Activated CD4-positive, alpha-beta T cell treated with anti-CD3 and anti-CD28 coated beads, Interleukin-2, amount 50 U/mL, for 48 hours (primary cell): ENCODE results near the gene SLC10A2.

Experiments
- DNase-seq, 2 experiments: peaks; one replicate each; pipeline ENCODE4 v3.0.0-alpha.2; 2020

SLC10A2 gene

DNA sequence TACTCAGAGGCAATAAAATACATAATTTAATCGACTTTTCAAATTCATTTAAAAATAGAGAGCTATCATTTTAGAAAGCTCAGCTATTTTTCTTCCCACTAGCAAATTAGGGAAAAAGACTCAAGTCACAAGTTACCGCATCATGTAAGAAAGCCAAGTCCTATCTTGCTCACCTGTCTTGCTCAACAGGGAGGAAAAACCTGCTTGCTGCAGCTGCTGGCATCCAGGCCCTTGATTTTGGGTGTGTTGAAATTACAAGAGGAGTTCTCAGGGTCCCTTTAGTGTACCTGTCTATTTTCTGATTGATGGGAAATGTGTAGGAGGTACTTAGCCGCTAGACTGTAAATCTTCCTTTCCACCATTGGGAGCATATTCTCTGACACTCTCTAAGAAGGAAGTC lies 22.2 kb downstream of the SLC10A2 start:
- no peak for DNase-seq

DNA sequence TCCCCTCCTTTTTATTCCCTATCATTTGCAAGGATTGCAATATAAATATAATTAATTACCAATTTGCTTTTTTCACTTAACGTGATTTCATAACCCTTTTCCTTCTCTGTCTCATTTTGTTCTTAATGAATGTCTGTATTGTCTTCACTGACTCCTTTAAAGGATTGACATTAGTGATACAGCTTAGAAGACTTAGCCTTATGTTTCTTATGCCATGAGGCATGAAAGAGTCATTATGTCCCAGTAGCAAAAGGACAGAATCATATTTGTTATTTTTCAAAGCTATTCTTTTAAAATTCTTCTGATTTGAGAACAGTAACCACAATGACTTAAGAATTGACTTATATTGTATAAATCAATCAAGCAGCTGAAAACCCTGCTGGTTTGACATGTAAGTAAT lies 26.2 kb downstream of the SLC10A2 start:
- DNase-seq = no peak

DNA sequence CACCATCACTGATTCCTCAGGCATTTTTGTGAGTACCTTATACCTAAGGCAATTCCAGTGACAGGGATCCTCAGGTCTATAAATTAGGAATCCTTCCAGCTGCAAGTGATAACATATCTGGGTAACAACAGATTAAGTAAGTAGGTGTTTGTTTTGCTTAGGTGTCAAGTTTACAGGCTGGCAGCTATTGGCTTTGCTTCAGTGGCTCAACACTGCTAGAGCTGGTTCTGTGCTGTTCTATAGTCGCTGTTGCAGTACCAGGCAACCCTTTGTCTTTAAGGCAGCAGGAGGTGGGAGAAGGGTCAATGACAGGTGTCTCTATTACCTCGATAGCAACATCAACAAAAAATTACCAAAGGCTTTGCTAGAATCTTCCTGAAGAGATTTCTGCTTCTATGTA lies 27.0 kb downstream of the SLC10A2 start:
- DNase-seq = no peak

DNA sequence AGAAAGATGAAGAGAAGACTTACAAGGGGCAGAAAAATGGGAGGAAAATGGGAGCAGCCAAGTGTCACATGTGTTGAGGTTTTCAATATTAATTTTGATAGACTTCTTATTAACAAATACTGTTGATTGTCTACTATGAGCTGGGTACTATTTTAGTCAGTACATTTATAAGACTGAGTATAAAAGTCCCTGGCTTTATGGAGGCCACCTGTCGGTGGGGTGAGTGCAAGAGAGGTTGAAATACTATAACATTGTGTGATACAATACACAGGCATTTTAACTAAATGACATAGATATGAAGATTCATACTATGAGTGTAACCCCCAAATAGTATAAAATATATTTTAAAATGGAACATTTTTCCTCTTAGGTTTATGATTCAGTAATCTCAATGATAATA lies 29.9 kb downstream of the SLC10A2 start:
- no peak for DNase-seq

DNA sequence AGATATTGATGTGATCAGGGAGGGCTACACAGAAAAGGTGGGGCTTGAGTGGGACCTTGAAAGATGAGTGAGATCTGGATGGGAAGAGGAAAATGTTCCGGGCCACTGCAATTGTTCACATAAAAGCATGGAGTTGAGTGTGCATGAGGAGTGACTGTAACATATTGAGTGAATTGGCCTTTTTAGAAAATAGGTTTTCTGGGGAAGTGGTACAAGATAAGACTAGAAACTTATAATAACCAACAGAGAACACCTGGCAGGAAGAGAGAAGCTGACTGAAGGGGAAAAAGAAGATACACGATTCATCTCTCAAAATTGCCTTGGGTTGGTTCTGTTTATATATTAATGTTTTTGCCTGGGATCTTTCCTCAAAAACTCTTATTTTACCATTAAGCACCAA lies 32.2 kb downstream of the SLC10A2 start:
- no peak for DNase-seq

DNA sequence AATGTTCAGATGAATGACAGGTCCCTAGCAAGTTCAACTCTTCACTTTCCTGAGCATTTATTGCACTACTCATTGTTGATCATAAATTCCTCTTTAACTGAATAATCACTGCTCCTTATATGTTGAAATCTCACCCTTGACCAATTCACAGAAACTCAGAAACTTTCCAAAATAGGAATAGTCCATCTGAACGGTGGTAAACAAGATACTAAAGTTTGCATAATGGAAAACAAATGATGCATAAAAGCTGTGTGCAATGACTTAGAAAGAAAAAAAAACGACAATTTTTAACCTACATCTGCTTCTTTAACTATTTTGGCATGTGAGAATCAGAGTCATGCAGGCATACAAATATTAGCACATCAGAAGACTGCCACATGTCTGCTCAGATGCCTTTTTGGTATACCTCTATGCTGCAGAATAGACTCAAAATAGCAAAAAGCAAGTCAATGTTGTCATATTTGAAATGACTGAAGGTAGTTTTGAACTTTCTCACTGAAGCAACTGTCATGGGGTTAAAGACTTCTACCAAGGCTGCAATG lies 34.8 kb downstream of the SLC10A2 start:
- DNase-seq = no peak

DNA sequence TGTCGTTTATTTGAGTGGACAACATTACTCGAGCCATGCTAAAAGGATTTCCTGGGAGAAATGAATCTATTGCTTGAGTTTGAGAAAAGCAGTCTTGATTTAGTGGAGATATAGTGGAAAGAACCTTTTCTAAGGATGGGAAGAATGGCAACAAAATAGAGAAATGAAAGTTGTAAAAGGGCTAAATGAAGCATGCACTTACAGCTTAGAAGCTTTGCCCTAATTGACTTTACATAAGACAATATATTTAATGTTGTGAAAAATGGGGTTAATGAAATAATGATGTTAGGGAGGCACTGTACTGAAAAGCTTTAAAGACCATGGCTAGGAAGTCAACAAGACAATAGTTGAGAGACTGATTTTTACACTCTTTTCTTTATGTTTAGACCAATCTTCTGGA lies 35.4 kb downstream of the SLC10A2 start:
- no peak for DNase-seq

DNA sequence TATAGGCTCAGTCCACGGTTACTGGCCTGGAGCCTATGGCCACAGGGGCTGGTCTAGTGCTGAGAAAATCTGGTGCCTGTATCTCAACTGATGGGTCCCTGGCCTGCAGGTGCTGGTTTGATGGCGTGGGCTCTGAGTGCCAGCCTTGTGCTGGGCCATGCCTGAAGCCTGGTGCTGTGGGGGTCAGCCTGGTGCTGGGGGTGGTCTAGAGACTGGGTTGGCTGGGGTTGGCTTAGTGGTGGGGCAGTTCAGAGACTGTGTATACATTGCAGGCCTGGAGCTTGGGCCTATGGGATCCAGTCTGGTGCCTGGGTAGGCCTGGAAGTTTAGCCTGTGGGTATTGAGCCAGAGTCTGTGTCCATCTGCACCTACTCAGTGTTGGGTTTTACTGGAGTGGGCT lies 36.4 kb downstream of the SLC10A2 start:
- DNase-seq = no peak

DNA sequence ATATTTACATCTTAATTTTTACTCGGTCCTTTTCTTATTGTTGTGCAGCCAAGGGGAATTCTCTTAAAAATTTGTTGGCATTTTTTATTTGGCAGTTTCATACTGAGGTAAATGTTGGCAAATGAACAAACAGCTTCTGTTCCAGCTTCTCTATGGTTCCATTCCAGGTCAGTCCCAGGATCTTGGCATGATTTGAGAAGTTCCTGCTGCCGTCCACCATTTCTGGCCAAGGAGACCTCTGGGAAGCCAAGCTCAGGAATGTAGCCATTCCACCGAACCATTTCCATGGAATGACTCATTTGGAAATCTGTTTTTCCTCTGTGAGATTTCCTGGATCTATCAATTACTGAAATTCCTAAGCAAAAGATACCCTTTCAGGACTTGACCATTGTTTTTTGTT lies 43.9 kb downstream of the SLC10A2 start:
- no peak for DNase-seq

DNA sequence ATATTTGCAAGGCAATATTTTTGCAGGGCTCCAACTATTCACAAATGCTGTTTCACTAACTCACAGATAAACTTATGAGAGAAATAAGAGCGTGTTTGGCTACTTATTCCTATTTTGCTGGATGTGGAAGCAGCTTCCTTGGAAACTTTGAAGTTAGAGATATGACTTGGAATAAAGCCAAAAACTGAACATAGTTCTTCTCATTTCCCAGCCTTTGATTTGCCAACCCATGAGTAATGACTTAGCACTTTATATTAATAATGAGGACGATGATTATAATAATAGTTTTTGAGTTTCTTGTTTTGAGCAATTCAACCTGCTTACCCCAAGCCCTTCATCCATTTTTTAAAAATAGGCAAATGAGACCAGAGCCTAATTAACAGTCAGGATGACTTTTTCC lies 47.7 kb downstream of the SLC10A2 start:
- no peak for DNase-seq

DNA sequence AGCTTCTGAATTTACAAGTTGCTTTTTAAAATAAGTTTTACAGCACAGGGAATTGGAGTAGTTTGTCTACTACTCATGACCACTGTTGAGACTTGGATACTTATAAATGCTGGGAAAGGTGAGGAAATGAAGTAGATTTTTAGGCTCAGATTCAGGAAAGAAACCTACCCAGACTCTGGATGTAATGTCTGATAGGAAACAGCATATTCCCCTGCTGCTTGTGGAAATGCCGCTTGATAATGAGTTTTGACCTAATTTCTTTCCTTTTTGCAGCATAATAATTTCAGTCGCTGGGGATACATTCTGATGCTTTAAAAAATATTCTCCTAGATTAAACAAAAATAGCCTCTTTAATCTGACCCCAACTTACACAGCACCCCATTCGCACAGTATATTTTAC lies 53.6 kb downstream of the SLC10A2 start:
- DNase-seq = no peak

DNA sequence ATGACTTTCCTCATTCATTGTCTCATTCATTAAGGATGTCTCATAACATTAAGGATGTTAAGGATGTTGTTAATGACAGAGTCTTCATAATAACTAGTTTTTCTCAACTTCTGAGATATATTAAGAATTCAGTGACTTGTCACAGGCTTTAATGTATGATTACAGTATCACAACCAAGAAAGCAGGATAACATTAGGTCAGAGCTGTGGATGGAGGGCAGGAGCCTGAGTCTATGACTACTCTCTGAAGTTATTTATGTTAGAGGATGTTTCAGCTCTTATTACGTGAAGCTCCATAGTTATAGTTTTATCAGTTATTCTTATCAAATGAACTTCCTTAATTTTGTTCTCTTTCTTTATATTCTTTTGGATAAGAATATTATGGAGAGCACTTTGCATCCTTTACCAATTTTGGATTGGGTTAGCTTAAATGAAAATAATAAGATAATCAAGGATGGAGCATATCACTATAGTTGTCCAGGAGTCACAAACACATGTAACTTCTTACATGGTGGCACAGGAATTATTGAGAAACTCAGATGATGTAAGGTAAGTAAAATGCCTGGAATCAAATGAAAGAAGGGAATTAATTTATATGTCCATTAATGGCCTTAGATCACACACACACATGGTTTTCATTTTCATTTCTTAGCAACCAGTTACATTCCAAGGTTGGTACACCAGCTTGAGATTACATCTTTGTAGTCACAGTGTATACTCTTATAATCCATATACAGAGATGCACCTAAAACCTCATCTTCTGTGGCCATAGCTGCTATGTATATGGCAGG lies 57.0 kb downstream of the SLC10A2 start:
- no peak for DNase-seq

DNA sequence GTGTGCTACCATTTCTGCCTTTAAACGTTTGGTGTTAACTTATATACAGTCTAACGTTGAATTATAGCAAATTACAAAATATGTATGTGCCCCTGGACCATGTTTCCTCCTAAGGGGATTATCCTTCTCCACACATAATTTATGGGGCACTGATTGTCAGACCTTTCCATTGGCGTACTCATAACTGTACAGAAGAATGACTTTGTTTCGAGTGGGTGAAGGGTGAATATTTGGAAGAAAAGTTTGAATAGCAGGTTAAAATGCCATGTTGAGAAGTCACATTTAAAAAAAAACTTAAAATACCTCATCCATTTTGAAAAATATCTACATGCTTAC lies 58.8 kb downstream of the SLC10A2 start:
- DNase-seq = no peak

DNA sequence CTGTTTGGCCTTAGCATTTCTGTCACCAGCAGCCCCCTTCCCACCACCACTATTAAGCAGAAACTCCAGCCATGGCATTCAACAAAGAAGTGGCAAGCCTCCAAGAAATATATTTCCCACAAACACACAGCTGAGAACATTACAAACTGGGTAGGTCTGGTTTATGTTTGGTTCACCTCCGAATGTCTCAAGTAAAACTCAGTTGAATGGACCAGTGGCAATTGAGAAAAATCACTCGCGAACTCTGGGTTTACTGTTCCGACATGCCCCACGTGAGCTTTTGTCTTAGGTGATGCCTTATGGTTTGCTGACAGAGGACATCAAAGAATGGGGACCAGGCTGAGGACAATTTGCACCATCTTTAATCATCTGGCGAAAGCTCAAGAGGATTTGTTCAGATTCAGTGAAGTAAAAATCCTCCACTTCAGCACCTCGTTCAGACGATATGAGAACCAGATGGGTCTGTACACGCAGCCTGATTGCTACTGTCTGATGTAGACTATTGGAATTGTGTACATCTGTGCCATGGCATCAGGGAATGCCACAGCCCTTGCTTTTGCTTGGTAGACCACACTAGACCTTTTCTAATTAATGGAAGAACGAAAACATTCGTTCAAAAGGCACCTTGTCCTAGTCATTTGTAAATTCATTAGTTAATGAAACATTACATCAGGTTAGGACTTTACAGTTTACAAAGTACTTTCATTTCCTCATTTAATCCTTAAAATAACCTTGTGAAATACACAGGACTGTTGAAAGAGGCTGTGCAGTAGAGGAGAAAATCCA lies 59.4 kb downstream of the SLC10A2 start:
- no peak for DNase-seq

DNA sequence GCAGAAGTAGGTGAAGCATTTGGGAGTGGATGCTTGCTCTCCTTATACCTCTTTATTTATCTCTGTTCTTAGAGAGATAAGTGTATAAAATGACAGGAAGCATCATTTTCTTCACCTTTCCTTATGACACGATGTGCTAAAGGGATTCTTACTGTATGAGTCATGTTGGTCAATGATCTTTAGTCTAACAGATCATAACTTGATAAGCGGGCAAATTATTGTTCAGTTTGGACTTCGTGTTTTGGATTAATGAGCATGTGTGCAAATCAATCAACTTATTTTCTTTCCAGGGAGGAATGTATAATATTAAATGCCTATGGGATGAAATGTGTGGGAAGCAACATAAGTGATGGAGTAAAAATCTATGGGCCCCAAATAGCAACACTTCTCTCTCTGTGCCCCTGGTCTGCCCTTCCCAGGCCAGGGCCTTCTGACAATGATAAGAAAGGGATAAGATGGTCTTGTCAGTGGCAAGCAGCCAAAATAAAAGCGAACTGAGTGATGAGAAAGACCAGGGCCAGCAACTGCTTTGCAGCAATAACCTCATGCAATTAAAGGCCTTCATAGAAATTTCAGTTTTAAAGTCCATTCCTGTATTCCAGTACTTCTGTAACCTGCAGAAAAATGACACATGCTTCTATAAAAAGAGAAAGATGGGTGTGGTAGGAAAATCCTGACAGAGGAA lies 61.4 kb downstream of the SLC10A2 start:
- no peak for DNase-seq

DNA sequence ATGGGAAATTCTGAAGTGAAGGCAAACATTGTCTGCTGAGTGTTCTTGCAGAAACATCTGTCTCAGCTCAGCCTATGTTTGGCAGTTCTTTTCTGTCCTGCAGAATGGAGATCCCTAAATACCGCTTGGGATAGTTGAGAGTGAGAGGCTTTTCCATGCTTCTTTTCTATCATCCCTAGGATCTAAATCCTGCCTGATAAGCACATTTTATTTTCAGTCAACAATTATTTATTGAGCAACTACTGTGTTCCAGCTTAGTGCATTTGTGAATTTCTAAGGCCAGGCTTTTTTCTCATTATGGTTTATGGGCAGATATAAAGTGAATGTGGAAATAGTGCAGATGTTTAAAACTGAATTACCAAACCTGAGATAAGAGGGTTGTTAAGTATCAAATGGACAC lies 62.6 kb downstream of the SLC10A2 start:
- DNase-seq = no peak

DNA sequence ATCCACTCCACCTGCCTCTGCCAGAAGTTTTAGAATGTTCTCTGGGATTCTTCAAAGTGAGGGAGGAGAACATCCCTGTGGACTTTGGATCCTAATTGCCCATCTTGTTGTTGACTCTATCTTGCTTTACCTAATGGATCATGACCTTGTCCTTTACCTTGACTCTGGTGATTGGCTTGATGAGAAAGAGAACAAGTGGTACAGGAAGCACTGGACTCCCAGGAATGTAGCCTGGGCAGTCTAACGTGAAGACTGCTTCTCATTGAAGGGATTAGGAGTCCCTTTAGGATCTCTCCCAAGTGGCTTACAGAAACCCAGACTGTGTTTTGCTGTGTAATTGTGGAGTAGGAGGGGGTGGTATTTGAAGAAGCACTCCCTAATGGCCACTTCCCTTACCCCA lies 63.9 kb downstream of the SLC10A2 start:
- no peak for DNase-seq

DNA sequence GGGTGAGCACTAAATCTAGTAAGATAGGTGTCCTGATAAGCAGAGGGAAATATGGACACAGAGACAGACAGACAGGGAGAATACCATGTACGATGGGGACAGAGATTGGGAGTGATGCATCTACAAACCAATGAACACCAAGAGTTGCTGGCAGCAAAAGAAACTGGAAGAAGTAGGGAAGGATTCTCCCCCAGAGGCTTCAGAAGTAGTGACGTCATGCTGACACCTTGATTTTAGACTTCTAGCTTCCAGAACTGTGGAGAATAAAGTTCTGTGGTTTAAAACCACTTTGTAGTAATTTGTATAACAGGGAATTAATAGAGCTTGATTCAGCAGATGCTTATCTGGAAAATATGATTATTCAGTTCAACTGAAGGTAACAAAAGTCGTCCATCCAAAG lies 66.1 kb downstream of the SLC10A2 start:
- no peak for DNase-seq

DNA sequence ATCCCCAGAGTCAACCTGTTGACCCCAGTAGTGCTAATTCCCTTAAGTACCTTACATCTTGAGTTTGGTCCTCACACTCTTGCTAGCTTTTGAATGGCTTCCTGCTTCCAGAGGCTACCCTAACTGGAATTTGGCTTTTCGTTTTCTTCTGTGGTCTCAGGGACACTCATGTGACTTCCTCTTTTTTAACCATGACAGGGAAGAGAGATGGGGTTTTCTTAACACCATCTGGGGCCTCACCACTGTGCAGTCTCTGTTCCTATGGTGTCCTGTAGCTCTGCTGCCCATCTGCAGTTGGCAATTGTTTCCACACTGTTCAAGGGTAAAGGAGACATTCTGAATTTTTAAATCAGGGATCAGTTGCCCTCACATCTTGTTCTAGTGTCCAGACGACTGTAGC lies 66.7 kb downstream of the SLC10A2 start:
- no peak for DNase-seq
